ENCODE data around the gene EFHC1. TPM values are rescaled to one million over a fixed set of nuclear protein-coding genes. Genes with fewer than 3 reads are reported as not detected.
"Not testable (repeated sequence)": the region's sequence is repeated elsewhere in the genome, so short reads cannot be mapped to it uniquely, and the experiment has no call there.

Gene EFHC1
- total RNA-seq, 2 donors from 2014 or later, result 3.4 to 4.1 TPM

DNA sequence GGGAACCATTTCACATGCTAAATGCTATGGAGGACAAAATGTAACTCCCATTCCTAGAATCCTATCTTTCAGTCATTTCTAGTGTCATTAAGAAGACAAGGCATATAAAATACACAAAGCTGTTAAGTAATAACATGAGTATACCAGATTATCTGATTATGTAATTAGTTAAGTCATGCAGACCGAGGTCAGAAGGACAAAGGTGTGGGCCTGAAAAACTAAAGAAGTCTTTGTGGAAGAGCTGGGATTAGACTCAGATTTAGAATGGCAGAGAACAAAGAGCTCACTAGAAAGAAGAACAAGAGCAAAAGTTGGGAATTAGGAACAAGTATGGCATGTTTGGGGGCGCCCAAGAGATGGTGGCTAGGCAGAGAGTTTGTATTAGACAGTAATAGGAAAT lies 37.0 kb downstream of the EFHC1 start:
- Histone ChIP-seq H3K36me3 (peaks cover 4% of the 10 kb centered on the region), H3K4me3 (no peak overlapping the region), H3K4me1 (no peaks in the 10 kb centered on the region), H3K9me3 (no peaks in the 10 kb centered on the region), H3K27ac (no peak overlapping the region), H3K27me3 (no peaks in the 10 kb centered on the region)
- TF ChIP-seq, protein P1, sequence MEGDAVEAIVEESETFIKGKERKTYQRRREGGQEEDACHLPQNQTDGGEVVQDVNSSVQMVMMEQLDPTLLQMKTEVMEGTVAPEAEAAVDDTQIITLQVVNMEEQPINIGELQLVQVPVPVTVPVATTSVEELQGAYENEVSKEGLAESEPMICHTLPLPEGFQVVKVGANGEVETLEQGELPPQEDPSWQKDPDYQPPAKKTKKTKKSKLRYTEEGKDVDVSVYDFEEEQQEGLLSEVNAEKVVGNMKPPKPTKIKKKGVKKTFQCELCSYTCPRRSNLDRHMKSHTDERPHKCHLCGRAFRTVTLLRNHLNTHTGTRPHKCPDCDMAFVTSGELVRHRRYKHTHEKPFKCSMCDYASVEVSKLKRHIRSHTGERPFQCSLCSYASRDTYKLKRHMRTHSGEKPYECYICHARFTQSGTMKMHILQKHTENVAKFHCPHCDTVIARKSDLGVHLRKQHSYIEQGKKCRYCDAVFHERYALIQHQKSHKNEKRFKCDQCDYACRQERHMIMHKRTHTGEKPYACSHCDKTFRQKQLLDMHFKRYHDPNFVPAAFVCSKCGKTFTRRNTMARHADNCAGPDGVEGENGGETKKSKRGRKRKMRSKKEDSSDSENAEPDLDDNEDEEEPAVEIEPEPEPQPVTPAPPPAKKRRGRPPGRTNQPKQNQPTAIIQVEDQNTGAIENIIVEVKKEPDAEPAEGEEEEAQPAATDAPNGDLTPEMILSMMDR (IDR thresholded peaks at IDR 0.05), result no peak
- DNase-seq (ENCODE audit: low spot score), result no peak

DNA sequence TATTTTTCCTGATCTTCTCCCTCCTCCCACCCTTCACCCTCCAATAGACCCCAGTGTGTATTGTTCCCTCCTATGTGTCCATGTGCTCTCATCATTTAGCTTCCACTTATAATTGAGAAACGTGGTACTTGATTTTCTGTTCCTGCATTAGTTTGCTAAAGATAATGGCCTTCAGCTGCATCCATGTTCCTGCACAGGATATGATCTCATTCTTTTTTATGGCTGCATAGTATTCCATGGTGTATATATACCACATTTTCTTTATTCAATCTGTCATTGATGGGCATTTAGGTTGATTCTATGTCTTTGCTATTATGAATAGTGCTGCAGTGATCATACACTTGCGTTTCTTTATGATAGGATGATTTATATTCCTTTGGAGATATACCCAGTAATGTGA lies 41.1 kb downstream of the EFHC1 start:
- H3K4me1 ChIP-seq; H3K9me3 ChIP-seq; H3K27ac ChIP-seq; H3K36me3 ChIP-seq; H3K27me3 ChIP-seq; DNase-seq (ENCODE audit: low spot score); H3K4me3 ChIP-seq: not testable (repeated sequence)

DNA sequence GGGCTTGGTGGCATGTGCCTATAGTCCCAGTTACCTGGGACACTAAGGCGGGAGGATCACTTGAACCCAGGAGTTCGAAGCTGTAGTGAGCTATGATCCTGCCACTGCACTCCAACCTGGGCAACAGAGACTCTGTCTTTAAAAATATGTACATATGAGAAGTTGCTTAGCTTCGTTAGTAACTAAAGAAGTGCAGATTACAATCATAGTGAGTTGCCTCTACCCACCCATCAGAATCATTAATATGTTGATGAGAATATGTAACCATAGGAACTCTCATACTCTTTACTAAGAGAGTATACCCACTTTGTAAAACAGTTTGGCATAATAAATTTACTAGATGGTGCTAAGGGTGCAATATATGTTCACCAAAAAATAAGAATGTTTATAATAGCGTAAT lies 54.0 kb downstream of the EFHC1 start:
- no peak overlapping the region for H3K4me3 ChIP-seq
- no peak for DNase-seq (ENCODE audit: low spot score)
- no peaks in the 10 kb centered on the region for H3K27me3 ChIP-seq
- H3K4me1 ChIP-seq, result no peaks in the 10 kb centered on the region
- TF ChIP-seq, protein P1 (IDR thresholded peaks at IDR 0.05), result no peak
- H3K9me3 ChIP-seq, result no peaks in the 10 kb centered on the region
- no peaks in the 10 kb centered on the region for H3K36me3 ChIP-seq
- H3K27ac ChIP-seq, result no peak overlapping the region

DNA sequence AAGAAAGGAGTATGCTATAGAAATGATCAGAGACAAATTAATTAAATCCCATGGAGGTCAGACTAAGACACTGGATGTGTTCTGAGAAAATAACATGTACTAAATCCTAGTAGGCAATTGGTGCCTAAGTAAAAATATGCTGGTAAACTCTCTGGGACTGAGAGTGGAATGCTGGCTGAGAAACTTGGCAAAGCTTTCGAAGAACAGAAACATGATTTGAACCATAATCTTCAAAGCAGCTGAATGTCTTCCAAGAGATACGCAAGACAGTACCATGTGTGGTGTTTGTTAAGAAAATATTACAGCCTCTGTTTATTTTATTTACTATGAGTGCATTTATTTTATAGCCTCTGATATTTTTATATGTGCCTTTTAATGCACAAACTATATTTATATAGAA lies 55.2 kb downstream of the EFHC1 start:
- no peak for DNase-seq (ENCODE audit: low spot score)
- no peaks in the 10 kb centered on the region for H3K9me3 ChIP-seq
- H3K27ac ChIP-seq, result no peak overlapping the region
- no peaks in the 10 kb centered on the region for H3K36me3 ChIP-seq
- TF ChIP-seq, protein P1 (IDR thresholded peaks at IDR 0.05), result no peak
- no peak overlapping the region for H3K4me3 ChIP-seq
- no peaks in the 10 kb centered on the region for H3K4me1 ChIP-seq
- no peaks in the 10 kb centered on the region for H3K27me3 ChIP-seq

DNA sequence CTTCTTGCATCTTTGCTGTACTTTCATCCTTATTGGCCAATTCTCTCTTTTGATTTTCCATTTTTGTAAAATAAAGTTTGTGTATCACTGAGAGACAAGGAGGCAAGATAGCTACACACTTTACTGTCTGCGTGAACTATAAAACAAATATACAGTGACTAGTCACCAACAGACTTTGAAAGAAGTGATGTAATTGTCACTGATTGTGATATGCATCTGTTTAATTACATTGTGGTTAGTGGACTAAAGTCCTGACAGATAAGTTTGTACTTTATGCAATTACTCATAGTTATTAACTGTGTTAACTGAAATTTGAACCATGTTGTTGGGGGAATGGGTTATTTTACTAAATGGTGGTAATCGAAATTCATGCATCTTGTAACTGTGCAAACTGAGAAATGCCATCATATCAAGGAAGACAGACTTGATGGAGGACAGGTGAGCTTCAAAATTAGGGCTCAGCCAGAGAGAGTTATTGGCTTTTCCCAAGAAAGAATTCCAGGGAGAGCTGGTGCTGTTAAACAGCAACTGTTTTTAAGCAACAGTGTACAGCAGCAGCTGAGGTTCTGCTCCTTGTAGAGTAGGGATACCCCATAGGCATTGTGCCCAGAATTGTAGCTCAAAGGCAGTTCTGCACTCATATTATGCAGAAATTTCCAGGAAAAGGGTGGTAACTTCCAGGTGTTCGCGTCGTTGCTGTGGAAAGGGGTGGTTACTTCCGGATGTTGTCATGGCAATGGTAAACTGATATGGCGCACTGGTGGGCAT lies 62.9 kb downstream of the EFHC1 start:
- no peaks in the 10 kb centered on the region for H3K27me3 ChIP-seq
- TF ChIP-seq, protein P1 (IDR thresholded peaks at IDR 0.05), result no peak

DNA sequence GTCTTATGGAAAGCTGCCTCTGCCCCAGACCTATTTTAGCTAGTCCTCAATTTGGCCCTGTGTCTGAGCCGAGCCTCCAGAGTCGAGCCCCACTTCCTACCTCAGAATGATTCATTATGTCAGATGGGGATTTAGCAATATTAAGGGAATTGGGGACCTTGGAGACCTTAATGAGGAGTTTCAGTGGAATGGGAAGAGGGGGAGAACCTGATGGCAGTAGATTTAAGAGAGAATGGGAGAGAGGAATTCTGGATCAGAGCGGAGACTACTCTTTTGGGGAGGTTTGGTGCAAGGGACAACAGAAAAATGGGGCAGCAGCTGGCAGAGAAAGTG lies 63.5 kb downstream of the EFHC1 start:
- TF ChIP-seq, protein P1 (IDR thresholded peaks at IDR 0.05), result no peak
- Histone ChIP-seq H3K4me1 (no peaks in the 10 kb centered on the region), H3K4me3 (no peak overlapping the region), H3K9me3 (no peaks in the 10 kb centered on the region), H3K27me3 (no peaks in the 10 kb centered on the region), H3K36me3 (no peaks in the 10 kb centered on the region), H3K27ac (no peak overlapping the region)
- DNase-seq (ENCODE audit: low spot score), result no peak

More for the DNA sequence above, 62.9 kb downstream of the EFHC1 start:
- Histone ChIP-seq H3K4me1 (no peaks in the 10 kb centered on the region), H3K9me3 (no peaks in the 10 kb centered on the region), H3K36me3 (no peaks in the 10 kb centered on the region), H3K4me3 (no peak overlapping the region), H3K27ac (no peak overlapping the region)
- DNase-seq (ENCODE audit: low spot score), result no peak

Data from right atrium auricular region (tissue), 2 donors.